Stomach (tissue), 4 donors: ENCODE data around the gene KCNA10.

Source experiments
- CTCF ChIP-seq, 7 experiments: fragments of 450-650 bp in 4 of 7; fragments of 200-600 bp in 3 of 7; sonication (generic) in 3 of 7; IDR thresholded peaks; one replicate each; pipeline ENCODE4 v1.5.1; 2016 to 2019; ENCODE audit warnings: antibody characterized with exemption in 7 of 7, control low read depth in 2 of 7, mild to moderate bottlenecking in 1 of 7
- POLR2AphosphoS5 ChIP-seq, 3 donors: sonication (generic); formaldehyde crosslinking; IDR thresholded peaks; one replicate each; pipeline ENCODE4 v1.6.1; 2016; ENCODE audit warnings: antibody characterized with exemption in 3 of 3

- no peak for TF ChIP-seq CTCF (IDR thresholded peaks at IDR 0.05)
- no peak for TF ChIP-seq POLR2AphosphoS5 (IDR thresholded peaks at IDR 0.05)
Measured at GRCh38 chr1:110566836-110567235, 47.9 kb upstream of the KCNA10 start.
